ENCODE data around the gene PREX1.

Gene PREX1

DNA sequence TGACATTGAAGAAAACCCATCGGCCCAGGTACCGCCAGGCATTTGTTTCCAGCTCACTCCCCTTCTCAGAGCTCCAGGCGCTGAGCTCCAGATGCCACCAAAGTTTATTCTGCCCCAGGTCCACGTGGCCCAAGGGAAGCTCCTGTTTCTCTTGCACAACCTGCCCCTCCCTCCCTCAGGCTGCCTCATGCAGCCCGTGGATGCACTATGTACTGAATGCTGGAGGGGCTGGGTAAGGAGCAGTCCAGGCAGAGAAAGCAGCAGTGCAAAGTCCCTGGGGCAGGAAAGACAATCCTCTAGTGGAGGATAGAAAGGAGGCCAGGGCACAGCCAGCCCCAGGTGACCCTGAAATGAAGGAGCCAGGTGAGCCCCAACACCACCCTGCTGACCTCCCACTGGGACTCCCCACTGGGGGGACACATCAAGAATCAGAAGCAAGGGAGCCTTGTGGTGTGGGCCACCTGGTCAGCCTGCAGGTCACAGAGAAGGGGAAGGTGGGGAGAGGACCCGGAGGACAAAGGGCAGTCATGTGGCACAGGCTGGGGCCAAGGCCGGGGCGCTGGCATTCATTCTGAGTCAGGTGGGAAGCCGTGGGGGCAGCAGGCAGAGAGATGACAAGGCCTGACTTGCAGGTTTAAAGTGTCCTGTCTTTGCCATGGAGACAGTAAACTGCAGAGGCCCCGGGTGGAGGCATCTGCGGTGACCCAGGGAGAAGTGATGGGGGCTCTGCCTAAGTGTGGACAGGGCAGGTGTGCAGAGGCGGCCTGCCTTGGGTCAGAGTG is 230.1 kb downstream of the PREX1 start:
- H3K36me3 Mint-ChIP-seq (ENCODE audit: low read depth) = no peaks in the 10 kb centered on the region
- no peak overlapping the region for H3K4me3 Mint-ChIP-seq
- H3K27ac Mint-ChIP-seq = no peak overlapping the region
- H3K27me3 Mint-ChIP-seq (ENCODE audit: low read depth) = peaks cover 3% of the 10 kb centered on the region
- no peaks in the 10 kb centered on the region for H3K9me3 Mint-ChIP-seq
- H3K4me1 Mint-ChIP-seq (ENCODE audit: low read depth) = no peaks in the 10 kb centered on the region
- no peak for DNase-seq (ENCODE audit: low spot score)

GRCh38 chr20:48596334-48596898 is 231.4 kb downstream of the PREX1 start:
- Mint-ChIP-seq H3K27ac (no peak overlapping the region), H3K9me3 (no peaks in the 10 kb centered on the region), H3K36me3 (ENCODE audit: low read depth) (no peaks in the 10 kb centered on the region), H3K4me1 (ENCODE audit: low read depth) (no peaks in the 10 kb centered on the region), H3K4me3 (no peak overlapping the region), H3K27me3 (ENCODE audit: low read depth) (peaks cover 3% of the 10 kb centered on the region)
- no peak for DNase-seq (ENCODE audit: low spot score)

GRCh38 chr20:48595495-48596333 is 232.1 kb downstream of the PREX1 start:
- Mint-ChIP-seq H3K36me3 (ENCODE audit: low read depth) (no peaks in the 10 kb centered on the region), H3K27me3 (ENCODE audit: low read depth) (peaks cover 3% of the 10 kb centered on the region), H3K27ac (no peak overlapping the region), H3K9me3 (no peaks in the 10 kb centered on the region), H3K4me1 (ENCODE audit: low read depth) (no peaks in the 10 kb centered on the region), H3K4me3 (no peak overlapping the region)
- no peak for DNase-seq (ENCODE audit: low spot score)

DNA sequence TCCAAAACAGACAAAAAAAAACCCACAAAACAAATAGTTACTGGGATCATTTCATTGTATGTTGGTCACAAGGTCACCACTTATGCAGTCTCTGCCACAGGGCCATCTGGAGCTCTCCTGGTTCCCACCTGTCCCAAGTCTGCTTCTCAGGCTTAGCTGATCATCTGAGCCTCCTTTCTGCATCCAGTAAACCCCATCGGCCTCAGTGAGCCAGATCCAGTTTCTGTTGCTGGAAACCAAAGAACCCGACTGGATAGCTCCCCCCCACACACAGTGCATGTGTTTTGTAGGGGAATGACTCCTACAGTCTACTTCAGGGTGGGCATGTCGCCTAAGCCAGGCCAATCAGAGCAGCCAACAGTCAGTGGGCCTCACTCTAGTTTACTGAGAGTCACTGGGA is 233.3 kb downstream of the PREX1 start:
- Mint-ChIP-seq H3K4me1 (ENCODE audit: low read depth) (no peaks in the 10 kb centered on the region), H3K27me3 (ENCODE audit: low read depth) (peaks cover 3% of the 10 kb centered on the region), H3K27ac (no peak overlapping the region), H3K36me3 (ENCODE audit: low read depth) (no peaks in the 10 kb centered on the region), H3K4me3 (no peak overlapping the region), H3K9me3 (no peaks in the 10 kb centered on the region)
- no peak for DNase-seq (ENCODE audit: low spot score)

DNA sequence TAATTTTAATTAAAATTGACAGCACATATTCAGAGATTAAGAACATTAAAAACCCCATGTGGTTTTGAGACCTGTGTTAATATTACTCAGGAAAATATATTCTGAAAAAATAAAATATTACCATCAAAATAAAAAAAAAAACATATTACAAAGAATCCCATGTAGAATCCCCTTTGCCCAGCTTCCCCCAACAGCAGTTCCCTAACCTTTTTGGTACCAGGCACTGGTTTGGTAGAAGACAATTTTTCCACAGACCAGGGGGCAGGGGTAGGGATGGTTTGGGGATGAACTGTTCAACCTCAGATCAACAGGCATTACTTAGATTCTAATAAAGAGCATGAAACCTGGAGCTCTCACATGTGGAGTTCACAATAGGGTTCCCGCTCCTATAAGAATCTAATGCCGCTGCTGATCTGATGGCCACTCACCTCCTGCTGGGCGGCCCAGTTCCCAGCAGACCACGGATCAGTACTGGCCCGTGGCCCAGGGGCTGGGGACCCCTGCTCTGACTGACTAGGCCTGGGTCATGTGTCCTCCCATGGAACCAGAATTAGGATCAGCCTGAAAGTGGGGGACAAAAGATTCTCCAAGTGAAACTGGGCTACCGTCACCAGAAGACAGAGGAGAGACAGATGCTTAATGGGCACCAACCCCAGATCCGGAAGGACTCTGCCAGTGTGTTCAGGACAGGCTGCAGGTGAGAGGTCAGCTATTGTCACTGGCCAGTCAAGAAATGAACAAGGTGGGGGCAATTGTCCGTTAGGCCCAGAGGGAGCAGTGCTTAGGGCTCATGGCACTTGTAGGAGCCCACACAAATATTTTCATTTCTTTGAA is 235.5 kb downstream of the PREX1 start:
- Mint-ChIP-seq H3K27me3 (ENCODE audit: low read depth) (peaks cover 3% of the 10 kb centered on the region), H3K4me3 (no peak overlapping the region), H3K36me3 (ENCODE audit: low read depth) (no peaks in the 10 kb centered on the region), H3K4me1 (ENCODE audit: low read depth) (no peaks in the 10 kb centered on the region), H3K9me3 (no peaks in the 10 kb centered on the region), H3K27ac (no peak overlapping the region)
- no peak for DNase-seq (ENCODE audit: low spot score)

GRCh38 chr20:48586730-48587129 is 241.1 kb downstream of the PREX1 start:
- no peaks in the 10 kb centered on the region for H3K4me1 Mint-ChIP-seq (ENCODE audit: low read depth)
- no peaks in the 10 kb centered on the region for H3K9me3 Mint-ChIP-seq

GRCh38 chr20:48585061-48585870 is 242.5 kb downstream of the PREX1 start:
- no peak for DNase-seq (ENCODE audit: low spot score)
- Mint-ChIP-seq H3K4me1 (ENCODE audit: low read depth) (no peaks in the 10 kb centered on the region), H3K27me3 (ENCODE audit: low read depth) (peaks cover 4% of the 10 kb centered on the region), H3K27ac (no peak overlapping the region), H3K36me3 (ENCODE audit: low read depth) (no peaks in the 10 kb centered on the region), H3K4me3 (no peak overlapping the region), H3K9me3 (no peaks in the 10 kb centered on the region)

More at GRCh38 chr20:48586730-48587129, 241.1 kb downstream of the PREX1 start:
- no peak overlapping the region for H3K4me3 Mint-ChIP-seq
- H3K36me3 Mint-ChIP-seq (ENCODE audit: low read depth) = no peaks in the 10 kb centered on the region
- no peak overlapping the region for H3K27ac Mint-ChIP-seq
- DNase-seq (ENCODE audit: low spot score) = no peak
- peaks cover 4% of the 10 kb centered on the region for H3K27me3 Mint-ChIP-seq (ENCODE audit: low read depth)

DNA sequence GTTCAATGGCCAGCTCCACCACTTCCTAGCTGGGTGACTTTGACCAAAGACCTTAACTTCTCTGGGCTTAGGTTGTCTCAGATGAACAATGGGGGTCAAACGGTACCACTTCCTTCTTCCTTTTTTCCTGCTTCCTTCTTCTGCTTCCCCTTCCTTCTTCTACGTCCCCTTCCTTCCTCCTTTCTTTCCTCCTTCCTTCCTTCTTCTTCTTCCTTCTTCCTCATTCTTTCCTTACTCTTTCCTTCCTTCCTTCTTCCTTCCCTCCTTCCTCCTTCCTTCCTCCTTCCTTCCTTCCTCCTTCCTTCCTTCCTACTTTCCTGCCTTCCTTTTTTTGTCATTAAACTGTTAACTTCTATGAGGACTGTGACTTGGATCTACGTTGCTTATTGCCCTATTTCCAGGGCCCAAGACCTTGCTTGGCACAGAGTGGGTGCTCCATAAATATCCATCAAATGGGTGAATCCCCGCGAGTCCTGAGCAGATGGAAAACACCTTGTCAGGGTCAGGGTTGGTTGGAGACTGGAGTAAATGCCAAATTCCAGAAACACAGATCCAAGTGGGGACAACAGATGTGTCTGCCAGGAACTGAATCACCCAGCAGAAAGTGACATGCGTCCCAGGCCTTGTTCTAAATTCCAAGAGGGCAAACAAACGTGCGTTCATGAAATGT is 243.3 kb downstream of the PREX1 start:
- Mint-ChIP-seq H3K27me3 (ENCODE audit: low read depth) (peaks cover 4% of the 10 kb centered on the region), H3K4me3 (no peak overlapping the region), H3K9me3 (no peaks in the 10 kb centered on the region), H3K27ac (no peak overlapping the region), H3K36me3 (ENCODE audit: low read depth) (no peaks in the 10 kb centered on the region), H3K4me1 (ENCODE audit: low read depth) (no peaks in the 10 kb centered on the region)
- DNase-seq (ENCODE audit: low spot score) = no peak

GRCh38 chr20:48583801-48584200 is 244.0 kb downstream of the PREX1 start:
- H3K9me3 Mint-ChIP-seq = no peaks in the 10 kb centered on the region
- peaks cover 4% of the 10 kb centered on the region for H3K27me3 Mint-ChIP-seq (ENCODE audit: low read depth)

GRCh38 chr20:48583171-48583570 is 244.6 kb downstream of the PREX1 start:
- H3K27ac Mint-ChIP-seq = no peak overlapping the region
- no peak overlapping the region for H3K4me3 Mint-ChIP-seq

More at GRCh38 chr20:48583801-48584200, 244.0 kb downstream of the PREX1 start:
- DNase-seq (ENCODE audit: low spot score) = no peak
- Mint-ChIP-seq H3K4me1 (ENCODE audit: low read depth) (no peaks in the 10 kb centered on the region), H3K27ac (no peak overlapping the region), H3K36me3 (ENCODE audit: low read depth) (no peaks in the 10 kb centered on the region), H3K4me3 (no peak overlapping the region)

DNA sequence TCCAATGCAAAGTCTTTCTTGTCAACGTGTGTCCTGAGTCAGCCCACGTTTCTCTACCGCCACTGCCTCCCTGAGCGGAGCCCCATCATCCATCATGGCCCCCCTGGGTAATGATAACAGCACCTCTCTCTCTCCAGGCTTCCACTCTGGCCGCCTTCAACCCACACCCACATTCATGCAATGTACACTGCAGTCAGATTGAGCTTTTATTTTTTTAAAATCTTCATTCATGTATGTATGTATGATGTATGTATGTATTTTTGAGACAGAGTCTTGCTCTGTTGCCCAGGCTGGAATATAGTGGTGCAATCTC is 245.2 kb downstream of the PREX1 start:
- H3K36me3 Mint-ChIP-seq (ENCODE audit: low read depth) = no peaks in the 10 kb centered on the region
- no peaks in the 10 kb centered on the region for H3K9me3 Mint-ChIP-seq
- H3K4me1 Mint-ChIP-seq (ENCODE audit: low read depth) = no peaks in the 10 kb centered on the region
- no peak for DNase-seq (ENCODE audit: low spot score)
- H3K27me3 Mint-ChIP-seq (ENCODE audit: low read depth) = peaks cover 4% of the 10 kb centered on the region
- H3K27ac Mint-ChIP-seq = no peak overlapping the region
- H3K4me3 Mint-ChIP-seq = no peak overlapping the region

More at GRCh38 chr20:48583171-48583570, 244.6 kb downstream of the PREX1 start:
- Mint-ChIP-seq H3K27me3 (ENCODE audit: low read depth) (peaks cover 4% of the 10 kb centered on the region), H3K4me1 (ENCODE audit: low read depth) (no peaks in the 10 kb centered on the region), H3K36me3 (ENCODE audit: low read depth) (no peaks in the 10 kb centered on the region), H3K9me3 (no peaks in the 10 kb centered on the region)
- DNase-seq (ENCODE audit: low spot score) = no peak

- no peaks in the 10 kb centered on the region for H3K4me1 Mint-ChIP-seq (ENCODE audit: low read depth)
- no peak overlapping the region for H3K27ac Mint-ChIP-seq
- H3K9me3 Mint-ChIP-seq = no peaks in the 10 kb centered on the region
- H3K27me3 Mint-ChIP-seq (ENCODE audit: low read depth) = peaks cover 4% of the 10 kb centered on the region
- H3K4me3 Mint-ChIP-seq = no peak overlapping the region
- H3K36me3 Mint-ChIP-seq (ENCODE audit: low read depth) = no peaks in the 10 kb centered on the region
- no peak for DNase-seq (ENCODE audit: low spot score)
Measured at GRCh38 chr20:48581167-48581566, 246.6 kb downstream of the PREX1 start.
